ENCODE data around the gene SFTPD.

The SFTPD gene

GRCh38 chr10:79944428-79945395 lies 4.2 kb downstream of the SFTPD start:
- no peak for DNase-seq

- DNase-seq = no peak
Observed at GRCh38 chr10:79943871-79944270, 5.0 kb downstream of the SFTPD start.

GRCh38 chr10:79942261-79943185 lies 6.4 kb downstream of the SFTPD start:
- no peak for DNase-seq

GRCh38 chr10:79941585-79942210 lies 7.2 kb downstream of the SFTPD start:
- DNase-seq = no peak

GRCh38 chr10:79941146-79941545 lies 7.8 kb downstream of the SFTPD start:
- DNase-seq = no peak

GRCh38 chr10:79940431-79940830 lies 8.5 kb downstream of the SFTPD start:
- no peak for DNase-seq

GRCh38 chr10:79939969-79940368 lies 8.9 kb downstream of the SFTPD start:
- no peak for DNase-seq

GRCh38 chr10:79938728-79939406 lies 10.0 kb downstream of the SFTPD start:
- DNase-seq = no peak

GRCh38 chr10:79937701-79938151 lies 11.2 kb downstream of the SFTPD start:
- DNase-seq = no peak

GRCh38 chr10:79936625-79937615 lies 12.0 kb downstream of the SFTPD start:
- no peak for DNase-seq

GRCh38 chr10:79933961-79934360 lies 14.9 kb downstream of the SFTPD start:
- DNase-seq = no peak

- DNase-seq = no peak
Observed at GRCh38 chr10:79932841-79933379, 16.0 kb downstream of the SFTPD start.

GRCh38 chr10:79932307-79932706 lies 16.6 kb downstream of the SFTPD start:
- no peak for DNase-seq

- no peak for DNase-seq
Observed at GRCh38 chr10:79930751-79931150, 18.2 kb downstream of the SFTPD start.

- DNase-seq = no peak
Observed at GRCh38 chr10:79930267-79930666, 18.6 kb downstream of the SFTPD start.

- DNase-seq = peak; percentile 36
Observed at GRCh38 chr10:79929409-79929904, 19.4 kb downstream of the SFTPD start.

- DNase-seq = no peak
Observed at GRCh38 chr10:79928028-79928583, 20.8 kb downstream of the SFTPD start.

GRCh38 chr10:79927111-79927828 lies 21.6 kb downstream of the SFTPD start:
- no peak for DNase-seq

GRCh38 chr10:79926037-79926436 lies 22.9 kb downstream of the SFTPD start:
- no peak for DNase-seq

GRCh38 chr10:79925614-79926013 lies 23.3 kb downstream of the SFTPD start:
- no peak for DNase-seq

Measured in NCI-H1092 (cell line).